Eye (tissue), 1 donor: ENCODE measurements around the gene NME4.

Source experiments
- DNase-seq: peaks from one replicate; pipeline ENCODE4 v3.0.0-alpha.2; 2015

Gene NME4

DNA sequence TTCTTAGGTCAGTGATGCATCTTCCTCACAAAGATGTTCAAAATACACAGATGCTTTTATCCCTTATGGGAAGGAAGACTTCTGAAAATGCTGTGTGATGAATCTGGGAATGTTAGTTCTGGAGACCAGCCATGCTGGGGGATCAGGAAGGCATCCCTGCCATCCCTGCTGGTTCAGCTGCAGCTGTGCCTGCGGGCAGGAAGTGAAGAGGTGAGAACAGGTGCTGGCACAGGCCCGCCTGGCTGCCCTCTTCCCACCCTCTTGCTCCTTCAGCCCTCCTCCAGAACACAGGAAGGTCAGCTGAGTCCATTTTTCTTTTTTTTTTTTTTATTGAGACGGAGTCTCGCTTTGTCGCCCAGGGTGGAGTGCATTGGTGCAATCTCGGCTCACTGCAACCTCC is 43.6 kb downstream of the NME4 start:
- no peak for DNase-seq

DNA sequence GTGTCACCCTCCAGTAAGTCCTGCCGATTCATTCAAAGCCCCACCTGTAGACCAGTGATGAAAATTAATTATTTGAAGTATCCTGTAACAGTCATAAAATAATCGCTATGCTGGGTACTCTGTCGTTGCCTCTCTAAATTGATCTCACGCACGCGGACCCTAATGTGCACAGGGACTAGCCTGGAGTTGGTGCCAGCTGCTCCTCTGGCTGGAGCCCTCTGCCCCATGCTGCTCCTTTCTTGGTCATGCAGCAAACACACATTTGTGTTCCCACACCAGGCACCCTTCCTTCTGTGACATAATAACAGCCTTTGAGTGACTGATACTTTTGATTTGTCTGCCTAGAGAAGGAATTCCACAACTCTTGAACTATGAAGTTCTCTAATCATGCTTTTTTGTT is 44.4 kb downstream of the NME4 start:
- no peak for DNase-seq

DNA sequence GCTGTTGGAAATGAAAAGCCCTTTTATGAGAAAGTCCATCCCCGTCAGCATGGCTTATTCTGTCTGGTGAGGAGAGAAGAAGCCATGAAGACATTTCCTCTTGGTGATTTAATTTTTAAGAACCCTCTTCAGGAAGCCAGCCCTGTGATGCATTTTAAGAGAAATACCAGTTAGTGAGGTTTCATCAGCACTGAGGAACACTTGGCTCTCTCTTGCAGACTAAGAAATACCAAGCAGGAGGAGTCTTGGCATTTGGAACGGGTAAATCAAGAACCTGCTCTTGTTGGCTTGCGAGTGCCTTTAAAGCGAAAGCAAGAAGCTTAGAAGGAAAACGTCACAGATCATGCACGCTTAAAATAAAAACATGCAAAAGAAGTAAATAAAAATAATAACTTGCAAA is 46.0 kb downstream of the NME4 start:
- no peak for DNase-seq

DNA sequence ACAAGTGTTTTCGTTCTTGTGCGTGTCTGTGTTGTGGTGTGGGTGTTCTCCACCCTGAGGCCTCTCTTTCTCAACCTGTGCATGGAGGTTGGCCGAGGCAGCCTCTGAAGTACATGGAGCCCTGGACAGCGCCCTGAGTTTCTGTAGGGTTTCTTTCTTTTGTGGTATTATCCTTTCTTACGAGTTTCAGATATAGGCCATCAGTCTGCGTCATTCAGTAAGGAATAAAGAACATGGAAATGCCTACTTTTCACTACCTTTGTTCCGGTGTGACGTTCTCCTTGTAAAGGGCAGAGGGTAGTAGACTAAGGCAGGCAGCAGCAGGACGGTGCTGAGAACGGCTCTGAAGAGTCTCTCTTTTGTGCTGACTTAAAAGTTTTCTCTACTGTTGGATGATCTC is 47.0 kb downstream of the NME4 start:
- DNase-seq, result no peak

DNA sequence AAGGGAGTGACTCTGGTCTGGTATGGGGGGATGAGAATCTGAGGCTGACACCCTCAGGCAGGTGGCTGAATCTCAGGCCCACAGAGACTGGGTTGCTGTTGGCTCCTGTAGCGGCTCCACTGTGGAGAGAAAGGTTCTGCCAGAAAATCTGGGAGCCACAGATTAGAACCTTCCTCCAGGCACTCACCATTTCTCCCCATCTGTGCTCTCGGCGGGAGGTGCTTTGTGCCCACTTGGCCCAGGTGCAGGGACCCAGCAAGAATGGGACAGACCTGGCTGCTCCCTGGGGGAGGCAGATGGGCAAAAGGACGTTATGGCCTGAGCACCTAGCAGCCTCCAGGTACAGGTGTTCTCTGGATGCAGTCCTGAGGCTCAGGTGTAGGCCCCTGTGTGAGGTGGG is 48.6 kb downstream of the NME4 start:
- DNase-seq, result no peak
